GM12892 (cell line): ENCODE measurements around the gene ANP32D. TPM values are rescaled to one million over a fixed set of nuclear protein-coding genes. Genes with fewer than 3 reads are reported as not detected.
A peak's percentile ranks its signal among the peaks of the same experiment; 100 is the strongest.
"Not testable (repeated sequence)": the region's sequence is repeated elsewhere in the genome, so short reads cannot be mapped to it uniquely, and the experiment has no call there.

Source experiments
- DNase-seq: peaks from one replicate; pipeline ENCODE4 v3.0.0; 2011; ENCODE audit not compliant: insufficient read length
- FAIRE-seq: peaks from 2 replicates; lab custom pipeline; 2011; peaks lifted over from hg19 to GRCh38; lab: Jason Lieb, UNC
- POLR2A ChIP-seq: IDR thresholded peaks from 2 replicates; pipeline ENCODE4 v1.6.1; 2011; ENCODE audit warnings: low read depth, low read length, control low read depth
- POLR2AphosphoS5 ChIP-seq: IDR thresholded peaks from 2 replicates; pipeline ENCODE4 v1.6.1; 2011; ENCODE audit warnings: low read depth, low read length, control low read depth
- TAF1 ChIP-seq: IDR thresholded peaks from 2 replicates; pipeline ENCODE4 v1.6.1; 2011; ENCODE audit warnings: low read depth, mild to moderate bottlenecking, control low read depth, low read length, borderline replicate concordance
- polyA plus RNA-seq: library from polyadenylated mRNA; unstranded; fragments of >200 nt; gene quantifications from one replicate; pipeline ENCODE4 v1.2.1, GENCODE V29; 2012; ENCODE audit warnings: missing spikeins, inconsistent platforms; ENCODE audit not compliant: missing spikeins

The ANP32D gene
- not detected for polyA plus RNA-seq

DNA sequence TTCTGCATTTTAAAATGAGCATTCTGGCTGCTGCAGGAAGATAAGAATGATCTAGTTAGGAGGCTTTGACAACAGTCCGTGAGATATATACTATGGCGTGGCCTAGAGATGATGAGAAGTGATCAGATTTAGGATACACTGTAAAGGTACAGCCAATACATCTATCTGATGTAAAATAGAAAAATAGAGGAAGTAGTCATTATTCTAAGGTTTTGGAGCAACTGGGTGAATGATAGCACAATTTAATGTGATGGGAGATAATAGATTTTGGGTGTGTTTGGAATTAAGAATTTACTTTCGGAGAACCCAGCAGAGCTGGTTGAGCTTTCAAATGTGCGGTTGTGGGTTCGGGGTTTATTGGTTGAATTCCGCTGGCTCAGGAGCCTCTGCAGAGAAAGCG is at the start of gene ANP32D:
Gene ANP32D (plus strand): TSS at position 301 of the 400 bp plus-strand sequence. CDS start 106 bp downstream, outside the sequence.
- FAIRE-seq: no peak
- TF ChIP-seq TAF1 (no peak), POLR2A (no peak), POLR2AphosphoS5 (no peak)
- DNase-seq: no peak

DNA sequence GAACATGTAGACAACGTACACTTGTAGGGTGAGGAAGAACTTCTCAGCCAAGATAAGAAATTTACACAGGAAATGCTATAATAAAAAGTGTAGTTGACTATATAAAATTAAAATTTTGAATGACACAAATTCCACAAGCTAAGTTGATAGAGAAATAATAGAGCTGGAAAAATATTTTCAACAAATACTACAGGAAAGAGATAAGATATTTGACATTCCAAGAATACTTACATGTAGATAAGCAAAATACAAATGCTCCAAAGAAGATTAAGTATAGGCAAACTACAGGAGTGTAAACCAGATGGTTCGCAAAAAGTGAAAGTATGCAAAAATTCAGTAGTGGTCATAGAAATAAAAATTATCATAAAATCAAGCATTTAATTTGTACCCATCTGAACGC is 49.2 kb upstream of the ANP32D start:
- no peak for FAIRE-seq
- no peak for DNase-seq
- TF ChIP-seq POLR2A: no peak
- TF ChIP-seq POLR2AphosphoS5: no peak
- TF ChIP-seq TAF1: no peak

DNA sequence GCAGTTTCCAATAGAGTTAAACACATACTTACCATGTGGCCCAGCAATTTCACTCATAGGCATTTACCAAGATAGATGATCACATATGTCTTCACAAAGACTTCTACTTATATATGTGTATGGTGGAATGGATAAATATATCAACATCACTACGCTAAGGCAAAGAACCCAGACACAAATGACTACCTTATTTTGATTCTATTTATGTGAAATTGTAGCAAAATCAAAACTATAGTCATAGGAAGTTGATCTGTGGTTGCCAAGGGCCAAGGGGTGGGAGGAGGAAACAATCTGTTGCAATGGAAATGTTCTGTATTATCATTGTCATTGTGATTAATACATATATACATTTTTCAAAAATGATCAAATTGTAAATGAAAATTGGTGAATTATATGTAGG is 47.7 kb upstream of the ANP32D start:
- FAIRE-seq: no peak
- TF ChIP-seq TAF1 (no peak), POLR2AphosphoS5 (no peak), POLR2A (no peak)
- DNase-seq: no peak

DNA sequence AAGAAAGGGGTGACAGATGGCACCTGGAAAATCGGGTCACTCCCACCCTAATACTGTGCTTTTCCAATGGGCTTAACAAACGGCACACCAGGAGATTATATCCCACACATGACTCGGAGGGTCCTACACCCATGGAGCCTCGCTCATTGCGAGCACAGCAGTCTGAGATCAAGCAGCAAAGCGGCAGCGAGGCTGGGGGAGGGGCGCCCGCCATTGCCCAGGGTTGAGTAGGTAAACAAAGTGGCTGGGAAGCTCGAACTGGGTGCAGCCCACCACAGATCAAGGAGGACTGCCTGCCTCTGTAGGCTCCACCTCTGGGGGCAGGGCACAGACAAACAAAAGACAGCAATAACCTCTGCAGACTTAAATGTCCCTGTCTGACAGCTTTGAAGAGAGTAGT is 38.3 kb upstream of the ANP32D start:
- not testable (repeated sequence) for FAIRE-seq, DNase-seq

DNA sequence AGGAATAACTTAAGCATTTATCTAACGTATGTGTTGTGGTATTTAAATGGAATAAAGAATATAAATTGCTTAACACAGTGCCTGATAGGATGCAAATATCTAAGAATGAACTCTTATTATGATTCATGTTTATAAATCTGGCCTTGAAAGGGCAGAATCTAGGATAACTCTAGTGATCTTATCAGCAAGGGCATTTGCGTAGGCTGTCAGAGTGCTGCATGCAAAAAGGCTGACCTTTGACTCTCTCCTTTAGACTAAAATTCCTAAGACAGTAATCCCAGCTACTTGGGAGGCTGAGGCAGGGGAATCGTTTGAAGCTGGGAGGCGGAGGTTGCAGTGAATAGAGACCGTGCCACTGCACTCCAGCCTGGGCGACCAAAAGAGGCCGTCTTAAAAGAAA is 31.3 kb upstream of the ANP32D start:
- no peak for DNase-seq
- FAIRE-seq: no peak
- TF ChIP-seq POLR2AphosphoS5: no peak
- TF ChIP-seq TAF1: no peak

DNA sequence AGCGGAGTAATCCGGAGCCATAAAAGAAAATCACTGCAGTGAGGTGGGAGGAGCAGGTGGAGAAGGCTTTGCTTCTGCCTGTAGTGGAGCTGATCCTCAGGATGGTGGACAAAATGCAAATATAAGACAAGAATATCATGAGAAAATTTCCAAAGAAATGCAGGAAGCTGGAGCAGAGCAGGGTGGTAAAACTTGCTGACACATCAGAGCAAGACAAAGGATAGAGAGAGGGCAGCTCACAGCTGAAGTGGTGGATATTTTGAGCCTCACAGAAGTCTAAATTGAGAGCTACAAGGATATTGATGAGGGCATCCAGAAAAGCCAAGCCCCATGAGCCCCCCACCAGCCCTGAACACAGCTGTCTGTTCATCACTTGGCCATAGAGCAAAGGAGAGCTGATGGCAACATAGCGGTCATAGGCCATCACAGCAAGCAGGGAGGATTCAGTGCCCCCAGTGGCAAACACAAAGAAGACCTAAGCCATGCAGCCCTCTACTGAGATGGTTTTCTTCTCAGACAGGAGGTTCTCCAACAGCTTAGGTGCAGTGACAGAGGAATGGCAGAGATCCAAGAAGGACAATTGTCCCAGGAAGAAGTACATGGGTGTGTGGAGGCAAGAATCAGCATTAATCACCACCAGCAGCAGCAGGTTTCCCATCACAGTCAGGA is 30.0 kb upstream of the ANP32D start:
- FAIRE-seq: peak; percentile 87
- TF ChIP-seq TAF1 (no peak), POLR2A (no peak), POLR2AphosphoS5 (no peak)
- no peak for DNase-seq

DNA sequence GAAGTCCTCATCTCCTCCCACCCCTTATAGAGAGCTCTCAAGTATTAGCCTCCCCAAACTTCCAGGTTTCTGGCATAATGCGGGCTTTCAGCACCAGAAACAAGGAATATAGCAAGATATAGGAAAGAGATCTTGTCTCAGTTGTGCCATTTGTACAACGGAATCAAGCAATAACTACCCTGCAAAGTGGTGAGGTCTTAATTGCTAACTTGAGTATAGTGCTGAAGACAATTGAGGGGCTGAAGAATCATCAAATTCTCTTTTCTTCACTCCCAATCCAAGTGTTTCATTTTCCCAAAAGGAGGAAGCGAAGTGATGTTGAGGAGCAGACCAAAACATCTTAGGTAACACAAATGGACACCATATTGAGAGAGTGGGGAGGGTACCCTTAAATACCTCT is 26.8 kb upstream of the ANP32D start:
- DNase-seq: no peak
- no peak for TF ChIP-seq POLR2A
- no peak for TF ChIP-seq TAF1
- TF ChIP-seq POLR2AphosphoS5: no peak
- no peak for FAIRE-seq

DNA sequence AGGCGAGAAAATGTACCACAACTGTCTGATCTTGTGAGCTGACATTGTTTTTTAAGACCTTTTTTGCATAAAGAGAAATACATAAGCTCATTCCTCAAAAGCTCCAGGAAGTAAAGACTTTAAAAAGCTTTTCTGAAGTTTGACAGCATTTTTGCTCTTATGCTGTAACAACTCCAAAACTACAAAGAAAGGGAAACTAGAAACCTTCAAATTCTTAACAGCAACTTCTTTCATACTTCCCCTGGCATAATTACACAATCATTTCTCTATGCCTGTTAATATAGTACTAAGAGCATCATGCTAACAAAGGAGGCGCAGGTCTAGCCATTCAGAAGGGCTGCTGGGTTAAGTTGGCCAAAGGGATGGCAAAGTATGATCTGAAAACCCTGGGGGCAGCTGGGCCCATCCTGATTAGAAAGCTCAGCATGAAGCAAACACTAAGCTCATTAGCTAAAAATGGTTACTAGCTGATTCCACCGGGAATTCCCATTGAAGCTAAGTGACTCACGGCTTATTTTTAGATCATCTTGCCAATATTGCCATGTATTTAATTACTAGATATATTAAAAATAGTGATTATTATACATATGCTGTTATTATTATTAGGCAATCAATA is 26.1 kb upstream of the ANP32D start:
- DNase-seq (no peak), FAIRE-seq (no peak)
- no peak for TF ChIP-seq POLR2AphosphoS5
- TF ChIP-seq TAF1: no peak
- TF ChIP-seq POLR2A: no peak

DNA sequence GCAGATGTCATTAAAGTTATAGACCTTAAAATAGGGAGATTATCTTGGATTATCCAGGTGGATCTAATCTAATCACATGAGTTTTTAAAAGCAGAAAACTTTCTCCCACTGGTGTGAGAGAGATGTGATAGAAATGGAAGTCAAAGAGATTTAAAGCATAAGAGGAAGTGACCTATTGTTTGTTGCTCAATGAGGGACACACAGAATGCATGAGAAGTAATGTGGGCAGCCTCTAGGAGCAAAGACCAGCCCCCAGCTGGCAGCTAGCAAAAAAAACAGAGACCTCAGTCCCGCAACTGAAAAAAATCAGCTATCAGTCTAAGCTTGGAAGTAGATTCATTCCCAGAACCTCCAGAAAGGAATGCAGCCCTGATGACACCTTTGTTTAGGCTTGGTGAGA is 24.6 kb upstream of the ANP32D start:
- DNase-seq (no peak), FAIRE-seq (no peak)
- TF ChIP-seq TAF1 (no peak), POLR2A (no peak), POLR2AphosphoS5 (no peak)

DNA sequence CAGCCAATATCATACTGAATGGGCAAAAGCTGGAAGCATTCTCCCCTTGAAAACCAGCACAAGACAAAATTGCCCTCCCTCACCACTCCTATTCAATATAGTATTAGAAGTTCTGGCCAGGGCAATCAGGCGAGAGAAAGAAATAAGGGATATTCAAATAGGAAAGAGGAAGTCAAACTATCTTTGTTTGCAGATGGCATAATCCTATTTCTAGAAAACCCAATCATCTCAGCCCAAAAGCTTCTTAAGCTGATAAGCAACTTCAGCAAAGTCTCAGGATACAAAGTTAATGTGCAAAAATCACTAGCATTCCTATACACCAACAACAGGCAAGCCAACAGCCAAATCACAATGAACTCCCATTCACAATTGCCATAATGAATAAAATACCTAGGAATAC is 21.0 kb upstream of the ANP32D start:
- FAIRE-seq (no peak), DNase-seq (no peak)
- no peak for TF ChIP-seq TAF1
- TF ChIP-seq POLR2AphosphoS5: no peak
- TF ChIP-seq POLR2A: no peak

DNA sequence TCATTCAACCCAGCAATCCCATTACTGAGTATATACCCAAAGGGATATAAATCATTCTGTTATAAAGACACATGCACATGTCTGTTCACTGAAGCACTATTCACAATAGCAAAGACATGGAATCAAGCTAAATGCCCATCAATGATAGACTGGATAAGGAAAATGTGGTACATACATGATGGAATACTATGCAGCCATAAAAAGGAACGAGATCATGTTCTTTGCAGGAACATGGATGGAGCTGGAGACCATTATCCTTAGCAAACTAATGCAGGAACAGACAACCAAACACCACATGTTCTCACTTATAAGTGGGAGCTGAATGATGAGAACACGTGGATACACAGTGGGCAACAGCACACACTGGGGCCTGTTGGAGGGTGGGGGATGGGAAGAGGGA is 19.4 kb upstream of the ANP32D start:
- not testable (repeated sequence) for DNase-seq, FAIRE-seq

DNA sequence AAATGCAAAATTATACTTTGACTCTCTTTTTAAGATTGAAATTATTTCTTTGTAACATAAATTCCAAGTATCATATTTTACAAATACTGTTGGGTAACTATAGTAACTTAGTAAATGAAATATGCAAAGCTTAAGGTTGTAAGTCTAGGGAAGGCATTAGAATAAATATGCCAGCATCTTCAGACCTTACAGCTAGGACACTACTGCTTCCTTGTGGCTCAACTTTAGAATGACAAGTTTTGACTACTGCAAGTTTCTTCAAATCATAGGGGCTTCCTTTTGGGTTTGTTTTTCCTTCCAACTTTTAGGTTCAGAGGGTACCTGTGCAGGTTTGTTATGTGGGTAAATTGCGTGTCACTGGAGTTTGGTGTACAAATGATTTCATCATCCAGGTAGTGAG is 17.7 kb upstream of the ANP32D start:
- FAIRE-seq (peak; percentile 56), DNase-seq (no peak)
- TF ChIP-seq TAF1: no peak
- no peak for TF ChIP-seq POLR2A
- no peak for TF ChIP-seq POLR2AphosphoS5

DNA sequence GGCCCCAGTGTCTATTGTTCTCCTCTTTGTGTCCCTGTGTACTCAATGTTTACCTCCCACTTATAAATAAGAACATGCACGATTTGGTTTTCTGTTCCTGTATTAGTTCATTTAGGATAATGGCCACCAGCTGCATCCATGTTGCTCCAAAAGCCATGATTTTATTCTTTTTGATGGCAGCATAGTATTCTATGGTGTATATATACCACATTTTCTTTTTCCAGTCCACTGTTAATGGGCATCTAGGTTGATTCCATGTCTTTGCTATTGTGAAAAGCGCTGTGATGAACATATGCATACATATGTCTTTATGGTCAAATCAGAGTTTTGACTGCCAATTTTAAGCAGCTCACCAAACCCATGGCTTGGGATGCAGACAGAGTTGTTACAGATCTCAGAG is 17.2 kb upstream of the ANP32D start:
- TF ChIP-seq POLR2AphosphoS5 (no peak), TAF1 (no peak), POLR2A (no peak)
- no peak for FAIRE-seq
- DNase-seq: no peak

DNA sequence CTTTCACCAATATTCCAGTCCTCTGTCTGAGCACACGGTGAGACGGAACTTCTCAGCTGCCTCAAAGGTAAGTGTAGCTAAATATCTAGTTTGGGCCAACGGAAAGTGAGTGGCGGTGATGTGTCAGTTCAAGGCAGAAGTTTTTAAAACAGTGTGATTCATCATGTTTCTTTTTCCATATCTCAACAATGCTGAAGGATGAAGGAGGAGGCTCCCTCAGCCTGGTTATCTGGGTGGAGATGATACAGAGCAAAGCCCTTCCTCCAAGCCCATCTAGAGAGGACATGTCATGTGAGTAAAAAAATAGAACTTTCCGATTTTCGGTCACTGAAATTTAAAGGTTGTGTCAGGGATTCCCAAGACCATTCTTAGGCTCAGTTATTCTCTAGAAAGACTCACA is 13.1 kb upstream of the ANP32D start:
- TF ChIP-seq TAF1 (no peak), POLR2A (no peak), POLR2AphosphoS5 (no peak)
- DNase-seq (no peak), FAIRE-seq (no peak)

DNA sequence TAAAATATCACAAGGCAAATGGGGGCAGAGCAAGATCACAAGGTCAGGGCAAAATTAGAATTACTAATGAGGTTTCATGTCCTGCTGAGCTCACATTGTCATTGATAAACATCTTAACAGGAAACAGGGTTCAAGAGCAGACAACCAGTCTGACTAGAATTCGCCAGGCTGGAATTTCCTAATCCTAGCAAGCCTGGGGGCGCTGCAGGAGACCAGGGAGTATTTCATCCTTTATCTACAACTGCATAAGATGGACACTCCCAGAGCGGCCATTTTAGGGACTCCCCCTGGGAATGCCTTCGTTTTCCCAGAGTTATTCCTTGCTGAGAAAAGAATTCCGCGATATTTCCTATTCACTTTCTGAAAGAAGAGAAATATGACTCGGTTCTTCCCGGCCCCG is 3.3 kb upstream of the ANP32D start:
- DNase-seq, FAIRE-seq: not testable (repeated sequence)
